ENCODE results near the gene PLCD3. TPM values are rescaled to one million over a fixed set of nuclear protein-coding genes. Genes with fewer than 3 reads are reported as not detected.

The PLCD3 gene
- total RNA-seq, 1 donor from 2014 or later = 79.4 TPM

DNA sequence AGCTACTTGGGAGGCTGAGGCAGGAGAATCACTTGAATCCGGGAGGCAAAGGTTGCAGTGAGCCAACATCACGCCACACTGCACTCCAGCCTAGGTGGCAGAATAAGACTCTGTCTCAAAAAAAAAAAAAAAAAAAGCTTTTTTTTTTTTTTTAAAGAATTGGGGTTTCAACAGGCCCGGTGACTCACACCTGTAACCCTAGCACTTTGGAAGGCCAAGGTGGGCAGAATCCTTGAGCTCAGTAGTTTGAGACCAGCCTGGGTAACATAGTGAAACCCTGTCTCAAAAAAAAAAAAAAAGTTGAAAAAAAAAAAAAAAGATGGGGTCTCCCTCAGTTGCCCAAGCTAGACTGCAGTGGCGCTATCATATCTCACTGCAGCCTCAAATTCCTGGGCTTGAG is 22.7 kb upstream of the PLCD3 start:
- ATAC-seq (no peak), DNase-seq (ENCODE audit: low spot score) (no peak)
- intact Hi-C loops (cut with DNase I) = no loop called here

DNA sequence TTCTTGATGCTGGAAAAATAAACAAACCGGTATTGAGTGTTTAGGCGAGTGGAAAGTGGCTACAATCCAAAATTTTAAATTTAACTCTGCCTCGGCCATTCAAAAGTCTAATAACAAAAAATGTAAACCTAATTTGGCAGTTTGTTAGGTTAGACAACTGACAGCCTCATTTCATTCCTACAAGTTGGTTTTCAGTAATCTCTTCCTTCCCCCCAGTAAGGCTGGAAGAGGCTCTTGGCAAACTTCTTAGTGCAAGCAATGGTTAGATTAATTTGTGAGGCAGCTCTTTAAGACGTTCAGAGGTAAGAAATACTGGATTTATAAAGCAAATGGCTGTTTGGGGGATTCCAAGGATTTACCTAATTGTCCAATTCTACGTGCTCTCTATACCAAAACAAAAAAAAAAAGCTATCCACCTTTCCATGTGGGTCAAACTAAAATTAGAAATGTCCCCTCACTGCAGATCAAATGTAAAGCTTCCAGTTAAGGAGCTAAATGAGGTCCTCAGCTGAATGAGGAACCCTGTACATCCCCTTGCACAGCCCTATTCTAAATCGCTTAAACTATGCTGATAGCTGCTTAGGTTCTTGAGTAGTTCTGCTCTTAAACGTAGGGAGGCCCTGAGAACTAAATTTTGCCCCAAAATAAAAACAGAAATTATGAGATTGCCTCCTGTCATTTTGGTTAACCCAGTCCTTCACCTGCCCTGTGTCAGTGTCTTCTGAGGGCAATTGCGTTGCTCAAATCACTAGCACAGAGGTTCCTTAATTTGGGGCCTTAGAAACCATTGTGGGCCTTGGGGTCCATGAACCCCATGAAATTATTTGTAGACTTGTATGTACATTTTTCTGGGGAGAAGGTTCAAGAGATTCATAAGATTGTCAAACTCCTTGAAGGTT is 18.8 kb upstream of the PLCD3 start:
- DNase-seq (ENCODE audit: low spot score) (no peak), ATAC-seq (no peak)
- intact Hi-C loops (cut with DNase I) = no loop called here

DNA sequence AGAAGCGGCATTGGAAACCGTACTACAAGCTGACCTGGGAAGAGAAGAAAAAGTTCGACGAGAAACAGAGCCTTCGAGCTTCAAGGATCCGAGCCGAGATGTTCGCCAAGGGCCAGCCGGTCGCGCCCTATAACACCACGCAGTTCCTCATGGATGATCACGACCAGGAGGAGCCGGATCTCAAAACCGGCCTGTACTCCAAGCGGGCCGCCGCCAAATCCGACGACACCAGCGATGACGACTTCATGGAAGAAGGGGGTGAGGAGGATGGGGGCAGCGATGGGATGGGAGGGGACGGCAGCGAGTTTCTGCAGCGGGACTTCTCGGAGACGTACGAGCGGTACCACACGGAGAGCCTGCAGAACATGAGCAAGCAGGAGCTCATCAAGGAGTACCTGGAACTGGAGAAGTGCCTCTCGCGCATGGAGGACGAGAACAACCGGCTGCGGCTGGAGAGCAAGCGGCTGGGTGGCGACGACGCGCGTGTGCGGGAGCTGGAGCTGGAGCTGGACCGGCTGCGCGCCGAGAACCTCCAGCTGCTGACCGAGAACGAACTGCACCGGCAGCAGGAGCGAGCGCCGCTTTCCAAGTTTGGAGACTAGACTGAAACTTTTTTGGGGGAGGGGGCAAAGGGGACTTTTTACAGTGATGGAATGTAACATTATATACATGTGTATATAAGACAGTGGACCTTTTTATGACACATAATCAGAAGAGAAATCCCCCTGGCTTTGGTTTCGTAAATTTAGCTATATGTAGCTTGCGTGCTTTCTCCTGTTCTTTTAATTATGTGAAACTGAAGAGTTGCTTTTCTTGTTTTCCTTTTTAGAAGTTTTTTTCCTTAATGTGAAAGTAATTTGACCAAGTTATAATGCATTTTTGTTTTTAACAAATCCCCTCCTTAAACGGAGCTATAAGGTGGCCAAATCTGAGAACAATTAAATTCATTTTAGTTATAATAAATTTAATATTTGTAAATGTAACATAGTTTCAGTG is 17.7 kb upstream of the PLCD3 start:
- ATAC-seq = peak; percentile 15
- intact Hi-C loops (cut with DNase I) = no loop called here
- DNase-seq (ENCODE audit: low spot score) = peak; percentile 87

DNA sequence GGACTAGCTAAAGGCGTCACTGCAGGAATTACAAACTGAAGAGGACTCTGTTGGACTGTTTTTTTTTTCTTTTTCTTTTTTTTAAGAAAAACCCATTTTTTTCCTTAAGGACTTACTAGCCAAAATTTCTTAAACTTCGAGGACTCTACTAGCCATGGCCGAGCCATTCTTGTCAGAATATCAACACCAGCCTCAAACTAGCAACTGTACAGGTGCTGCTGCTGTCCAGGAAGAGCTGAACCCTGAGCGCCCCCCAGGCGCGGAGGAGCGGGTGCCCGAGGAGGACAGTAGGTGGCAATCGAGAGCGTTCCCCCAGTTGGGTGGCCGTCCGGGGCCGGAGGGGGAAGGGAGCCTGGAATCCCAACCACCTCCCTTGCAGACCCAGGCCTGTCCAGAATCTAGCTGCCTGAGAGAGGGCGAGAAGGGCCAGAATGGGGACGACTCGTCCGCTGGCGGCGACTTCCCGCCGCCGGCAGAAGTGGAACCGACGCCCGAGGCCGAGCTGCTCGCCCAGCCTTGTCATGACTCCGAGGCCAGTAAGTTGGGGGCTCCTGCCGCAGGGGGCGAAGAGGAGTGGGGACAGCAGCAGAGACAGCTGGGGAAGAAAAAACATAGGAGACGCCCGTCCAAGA is 16.8 kb upstream of the PLCD3 start:
- ATAC-seq (peak; percentile 71), DNase-seq (ENCODE audit: low spot score) (peak; percentile 93)
- intact Hi-C loops (cut with DNase I) = no loop called here

DNA sequence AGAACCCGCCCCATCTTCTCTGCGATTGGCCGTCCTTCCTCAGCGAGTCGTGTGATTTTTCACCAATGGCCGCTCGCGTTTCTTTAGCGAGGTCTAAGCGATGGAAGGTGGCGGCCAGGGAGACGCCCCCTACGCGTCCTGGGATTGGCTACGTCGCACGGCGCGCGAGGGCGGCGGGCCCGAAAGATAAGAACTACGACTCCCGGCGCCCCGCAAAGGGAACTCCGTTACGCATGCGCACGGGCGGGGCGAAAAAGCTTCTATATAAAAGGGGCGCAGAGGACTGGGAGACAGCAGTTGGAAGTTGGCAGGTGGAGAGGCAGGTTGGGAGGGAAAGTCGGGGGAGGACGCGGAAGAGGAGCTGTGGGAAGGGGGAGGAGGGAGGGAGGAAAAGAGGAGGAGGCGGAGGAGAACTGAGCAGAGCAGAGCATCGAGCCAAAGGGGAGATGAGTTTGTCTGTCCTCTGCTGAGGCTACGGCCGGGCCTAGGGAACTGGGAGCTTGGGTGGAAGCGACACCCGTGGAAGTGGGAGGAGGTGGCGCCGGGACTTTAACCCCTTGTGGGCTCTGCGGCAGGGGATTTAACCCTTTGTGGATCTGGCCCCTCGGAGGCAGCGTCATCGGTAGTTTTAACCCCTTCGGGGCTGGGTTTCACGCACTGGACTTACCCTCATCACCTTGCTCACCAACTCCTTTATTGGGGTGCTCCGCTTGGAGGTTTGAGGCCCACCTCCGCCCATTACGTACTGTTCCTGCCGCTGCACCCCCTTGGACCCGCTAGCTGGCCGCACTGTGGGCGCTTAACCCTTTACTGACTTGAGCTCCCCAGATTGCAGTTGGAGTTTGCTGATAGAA is 16.1 kb upstream of the PLCD3 start, which contains the start of gene HEXIM1:
Gene HEXIM1 (plus strand): TSS at position 293 of the 854 bp plus-strand sequence. CDS start 716 bp downstream, outside the sequence.
- intact Hi-C loops (cut with DNase I) = no loop called here
- ATAC-seq (peak; percentile 87), DNase-seq (ENCODE audit: low spot score) (peak; percentile 99)

DNA sequence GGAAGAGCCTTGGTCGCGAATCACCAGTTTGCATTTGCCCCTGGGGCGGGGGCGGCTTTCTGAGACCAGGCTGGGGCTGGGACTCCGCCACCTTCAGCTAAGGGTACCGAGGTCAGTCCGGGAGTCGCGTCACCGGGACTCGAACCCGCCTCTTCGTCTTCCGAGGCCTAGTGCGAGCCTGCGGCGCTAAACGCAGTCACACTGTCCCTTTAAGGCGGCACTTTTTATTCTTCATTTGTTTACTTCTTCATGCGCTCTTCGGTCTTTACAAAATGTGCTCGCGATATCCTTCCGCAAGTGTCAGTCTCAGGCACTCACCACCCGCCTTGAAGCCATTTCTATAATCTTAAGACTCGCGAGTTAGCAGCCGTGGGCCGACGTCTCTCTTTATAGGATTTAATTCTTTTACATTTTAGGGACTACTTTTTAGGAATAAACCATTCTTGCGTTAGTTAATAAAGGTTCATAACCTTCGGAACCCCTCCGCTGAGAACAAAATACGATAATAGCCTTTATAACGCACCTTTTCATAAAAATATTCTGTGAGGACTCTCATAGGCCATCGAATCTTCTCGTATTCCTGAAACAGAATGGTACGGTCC is 15.4 kb upstream of the PLCD3 start:
- intact Hi-C loops (cut with DNase I) = no loop called here
- ATAC-seq (peak; percentile 55), DNase-seq (ENCODE audit: low spot score) (peak; percentile 90)

DNA sequence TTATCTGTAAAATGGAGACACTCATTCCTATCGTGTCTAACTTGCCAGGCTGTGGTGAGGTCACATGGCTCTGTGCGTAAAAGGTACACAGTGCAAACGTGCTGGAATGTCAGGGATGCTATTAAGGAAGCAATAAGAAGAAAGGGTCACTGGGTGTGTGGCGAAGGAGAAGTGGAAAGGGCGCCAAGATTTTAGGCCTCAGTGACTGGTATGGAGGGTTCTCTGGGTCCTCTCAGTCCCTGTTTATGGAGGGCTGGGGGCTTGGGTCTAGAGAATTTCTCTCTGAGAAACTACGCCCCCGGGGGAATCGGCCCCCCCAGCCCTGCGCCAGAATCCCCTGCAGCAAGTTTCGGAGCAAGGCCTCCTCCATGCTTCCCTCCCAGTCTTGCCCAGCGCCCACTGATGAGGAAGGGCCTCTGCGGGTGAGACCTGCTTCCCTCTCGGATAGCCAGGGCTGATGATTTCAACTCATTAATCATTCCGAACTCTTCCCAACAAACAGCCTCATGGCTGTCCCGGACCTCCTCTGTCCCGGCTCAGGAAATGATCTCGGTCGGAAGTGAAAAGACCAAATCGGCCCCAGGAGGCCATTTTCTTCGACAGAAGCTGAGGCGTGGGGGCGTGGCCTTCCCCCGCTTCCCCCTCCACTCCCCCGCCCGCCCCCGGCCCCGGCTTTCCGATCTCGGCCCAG is 14.7 kb upstream of the PLCD3 start:
- ATAC-seq (peak; percentile 18), DNase-seq (ENCODE audit: low spot score) (peak; percentile 87)
- intact Hi-C loops (cut with DNase I) = no loop called here

DNA sequence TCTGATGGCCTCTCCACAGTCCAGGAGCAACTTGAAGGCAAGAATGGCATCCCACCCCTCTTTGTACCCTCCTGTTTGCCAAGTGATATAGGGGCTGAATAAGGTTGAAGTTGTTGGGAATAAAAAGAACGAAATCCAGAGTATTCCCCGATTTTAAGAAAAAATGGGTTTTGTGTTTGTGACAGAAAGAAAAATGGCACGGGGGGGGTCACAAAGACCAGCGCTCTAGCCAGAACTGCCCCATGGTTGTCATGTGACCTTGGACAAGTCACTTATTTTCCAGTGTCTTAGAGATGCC is 14.2 kb upstream of the PLCD3 start:
- no peak for DNase-seq (ENCODE audit: low spot score)
- no peak for ATAC-seq
- intact Hi-C loops (cut with DNase I) = no loop called here

DNA sequence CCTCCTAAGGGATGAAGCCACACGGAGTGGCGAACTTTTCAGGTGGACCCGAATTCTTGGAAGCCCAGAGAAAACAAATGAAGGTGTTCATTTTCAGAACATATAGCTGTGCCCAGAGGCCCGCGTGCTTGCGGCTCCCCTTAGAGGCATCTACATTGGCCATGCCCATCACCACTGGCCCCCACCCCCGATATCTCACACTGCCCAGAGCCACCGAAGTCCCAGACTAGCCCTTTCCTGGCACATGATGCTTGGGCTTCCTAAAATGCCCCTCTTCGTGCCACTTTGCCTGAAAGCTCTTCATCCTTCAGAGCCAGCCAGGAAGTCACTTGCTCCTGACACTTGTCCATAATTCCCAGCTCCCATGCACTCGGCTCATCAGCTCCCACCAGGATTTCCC is 13.9 kb upstream of the PLCD3 start:
- ATAC-seq = no peak
- DNase-seq (ENCODE audit: low spot score) = no peak
- intact Hi-C loops (cut with DNase I) = no loop called here

DNA sequence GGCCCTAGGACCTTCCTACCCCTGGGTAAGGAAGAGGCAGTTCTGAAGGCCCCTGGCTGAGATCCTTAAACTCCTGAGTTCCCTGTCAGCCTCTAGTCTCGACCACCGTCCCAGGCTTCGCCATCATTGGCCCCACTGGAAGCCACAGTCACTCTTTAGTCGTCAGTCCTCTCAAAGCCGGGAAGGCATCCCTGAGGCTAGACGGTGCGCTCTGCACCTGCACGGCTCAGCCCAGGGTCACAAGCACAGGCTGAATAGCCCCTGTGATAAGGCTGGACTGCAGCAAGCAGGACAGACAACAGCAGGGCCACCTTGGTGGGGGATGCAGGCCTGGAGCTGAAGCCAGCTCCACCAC is 12.7 kb upstream of the PLCD3 start:
- intact Hi-C loops (cut with DNase I) = no loop called here
- no peak for ATAC-seq
- DNase-seq (ENCODE audit: low spot score) = no peak

DNA sequence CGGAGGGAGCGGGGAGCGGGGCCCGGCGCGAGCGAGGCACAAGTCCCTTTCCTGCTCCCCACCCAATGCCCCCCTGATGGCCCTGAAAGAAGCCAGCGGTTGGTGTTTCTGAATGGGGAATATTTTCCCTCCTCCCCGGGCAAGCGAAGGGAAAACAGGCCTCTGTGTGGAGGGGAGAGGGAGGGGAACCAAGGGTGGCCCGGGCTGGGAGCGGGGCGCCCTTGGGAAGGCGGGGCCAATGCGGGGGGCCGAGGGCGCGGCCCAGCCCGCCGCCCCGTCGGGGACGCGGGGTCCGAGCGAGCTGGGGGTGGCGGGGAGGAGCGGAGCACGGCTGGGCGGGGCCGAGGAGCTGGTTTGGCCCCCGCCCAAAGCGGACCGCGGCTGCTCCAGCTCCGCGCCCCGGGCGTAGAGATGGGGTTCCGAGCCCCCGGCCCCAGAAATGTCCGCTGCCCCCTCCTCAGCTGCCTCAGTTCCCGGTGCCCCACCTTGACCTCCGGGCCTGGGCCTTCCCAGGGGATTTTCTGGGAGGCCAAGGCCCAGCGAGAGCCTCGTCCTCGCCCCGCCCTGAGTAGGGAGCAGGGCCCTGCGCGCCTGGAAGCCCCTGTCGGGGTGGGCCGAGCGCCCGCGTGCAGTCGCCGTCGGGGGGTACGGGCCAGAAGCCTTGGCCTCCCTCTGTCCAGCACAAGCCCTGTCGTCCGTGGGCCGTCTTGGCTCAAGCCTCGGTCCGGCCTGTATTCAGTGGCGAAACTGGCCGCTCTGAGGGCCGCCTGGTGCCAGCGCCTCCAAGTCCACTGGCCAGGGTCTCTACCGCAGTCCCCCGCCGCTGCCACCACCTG is 12.1 kb upstream of the PLCD3 start:
- ATAC-seq = peak; percentile 4
- intact Hi-C loops (cut with DNase I) = no loop called here

DNA sequence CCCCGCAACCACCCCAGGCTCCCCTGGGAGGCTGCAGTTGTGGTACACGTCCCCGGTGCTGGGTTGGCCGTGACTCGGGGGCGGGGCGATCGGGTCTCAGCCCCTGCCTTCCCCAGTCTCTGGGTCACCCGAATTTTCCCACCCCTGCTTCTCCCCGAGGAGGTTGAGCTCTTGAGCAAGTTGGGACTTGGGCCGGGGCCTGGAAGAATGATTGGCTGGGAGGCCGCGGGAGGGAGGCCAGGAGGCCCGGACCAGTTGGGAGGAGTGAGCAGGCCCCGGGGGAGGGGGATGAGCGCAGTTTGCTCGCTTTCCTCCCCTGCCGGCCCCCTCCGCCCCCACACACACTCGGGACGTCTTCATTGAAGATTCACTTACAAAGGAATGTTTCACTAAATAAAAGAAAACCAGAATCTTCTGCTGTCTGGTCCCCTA is 11.5 kb upstream of the PLCD3 start:
- ATAC-seq (peak; percentile 41), DNase-seq (ENCODE audit: low spot score) (peak; percentile 94)
- intact Hi-C loops (cut with DNase I) = no loop called here

More for the DNA sequence above, 12.1 kb upstream of the PLCD3 start:
- DNase-seq (ENCODE audit: low spot score) = peak; percentile 85

DNA sequence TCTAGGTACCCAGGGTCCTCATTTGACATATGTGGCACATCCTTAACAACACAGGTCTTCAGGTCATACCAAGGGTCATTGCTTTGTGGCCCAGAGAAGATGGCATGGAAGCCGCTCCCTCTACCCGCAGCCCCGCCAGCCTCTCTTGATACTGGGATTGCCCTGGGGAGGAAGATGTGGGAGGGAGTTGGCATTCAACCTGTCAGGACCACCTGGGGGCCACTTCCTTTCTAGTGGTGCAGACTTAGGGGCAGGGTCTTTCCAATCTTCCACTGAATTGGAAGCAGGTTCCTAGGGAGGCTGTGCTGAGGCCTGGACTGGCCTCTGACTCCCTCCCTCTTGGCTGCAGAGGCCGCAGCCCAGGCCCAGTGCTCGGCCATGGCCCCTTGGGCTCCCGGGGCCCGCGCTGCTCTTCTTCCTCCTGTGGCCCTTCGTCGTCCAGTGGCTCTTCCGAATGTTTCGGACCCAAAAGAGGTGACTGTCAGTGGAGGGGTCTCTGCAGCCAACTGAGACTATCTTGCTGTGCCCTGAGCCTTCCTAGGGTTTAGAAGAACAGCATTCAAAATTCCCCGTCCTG is 10.9 kb upstream of the PLCD3 start:
- ATAC-seq = no peak
- no peak for DNase-seq (ENCODE audit: low spot score)
- intact Hi-C loops (cut with DNase I) = no loop called here

DNA sequence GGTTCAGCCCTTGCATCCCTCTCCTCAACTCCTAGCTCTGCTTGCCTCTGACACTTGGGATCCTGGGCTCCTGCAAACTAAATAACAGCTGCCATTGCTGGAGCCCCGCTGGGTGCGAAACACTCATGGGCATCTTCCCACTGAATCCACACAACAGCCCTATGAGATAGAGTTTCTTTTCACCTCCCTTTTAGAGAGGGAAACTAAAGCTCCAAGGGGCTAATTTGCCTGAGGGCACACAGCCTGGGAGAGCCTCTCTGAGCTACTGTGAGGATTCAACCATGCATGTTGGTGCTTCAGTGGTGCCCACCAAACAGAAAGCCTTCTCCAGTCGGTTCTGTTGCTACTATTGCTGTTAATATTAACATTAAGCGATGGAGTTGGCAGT is 7.2 kb upstream of the PLCD3 start:
- intact Hi-C loops (cut with DNase I) = loop anchor here (5.0 to 10.0 kb wide), 3 partner anchors 58 to 365 kb away; partner anchors contain the start of gene GFAP
- ATAC-seq (no peak), DNase-seq (ENCODE audit: low spot score) (no peak)

DNA sequence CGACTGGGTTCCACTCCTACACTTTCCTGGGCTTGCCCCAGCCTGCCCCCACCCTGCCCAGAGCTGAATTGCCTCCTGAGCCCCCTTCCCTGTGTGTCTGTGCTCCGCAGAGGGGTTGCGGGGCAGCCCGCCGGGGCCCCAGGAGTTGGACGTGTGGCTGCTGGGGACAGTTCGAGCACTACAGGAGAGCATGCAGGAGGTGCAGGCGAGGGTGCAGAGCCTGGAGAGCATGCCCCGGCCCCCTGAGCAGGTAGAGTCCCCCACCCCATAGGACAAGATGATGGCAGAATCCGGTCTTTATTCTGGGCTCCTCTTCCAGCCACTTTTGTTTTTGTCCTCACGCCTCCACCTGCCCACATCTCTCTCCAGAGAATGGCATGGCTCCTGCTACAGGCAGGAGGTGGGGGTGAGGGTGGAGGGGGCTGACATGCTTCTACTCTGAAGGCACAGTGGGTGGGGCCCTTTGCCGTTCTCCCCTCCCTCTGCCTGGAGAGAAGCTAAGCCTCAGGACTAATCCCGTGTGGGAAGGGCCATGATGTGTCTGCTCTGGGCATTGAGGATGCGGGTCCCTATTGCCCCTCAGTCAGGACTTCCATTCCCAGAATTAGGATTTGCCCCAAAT is 6.7 kb upstream of the PLCD3 start:
- intact Hi-C loops (cut with DNase I) = loop anchor here (5.0 to 10.0 kb wide), 3 partner anchors 58 to 364 kb away; partner anchors contain the start of gene GFAP
- DNase-seq (ENCODE audit: low spot score) (no peak), ATAC-seq (no peak)

Data from sciatic nerve (tissue), 2 donors.